WTC11 (cell line): ENCODE measurements around the gene ZDHHC14. TPM values are rescaled to one million over a fixed set of nuclear protein-coding genes. Genes with fewer than 3 reads are reported as not detected.

Experiments used
- ATAC-seq: fragments of 200-7000 bp; cut with Tn5 transposase; 2 replicates; pipeline ENCODE4 v1.10.0; 2021; ENCODE audit warnings: mild to moderate bottlenecking, moderate library complexity
- CTCF ChIA-PET: fragments of 300-600 bp; sonication (Branson Sonifier 250); formaldehyde crosslinking; loops from one replicate; lab custom pipeline; 2021; ENCODE audit warnings: antibody characterized with exemption; lab: Charles Lee
- POLR2A ChIA-PET: fragments of 350-600 bp; sonication (Branson Sonifier 250); formaldehyde crosslinking; loops from one replicate; lab custom pipeline; 2021; ENCODE audit warnings: antibody characterized with exemption; lab: Charles Lee
- DNase-seq: peaks from one replicate; pipeline ENCODE4 v3.0.0; 2021; ENCODE audit warnings: low spot score
- H3K27ac Mint-ChIP-seq: 2 replicates; pipeline ENCODE4 v1.8.0; 2021; ENCODE audit warnings: mixed read lengths
- H3K27me3 Mint-ChIP-seq: 2 replicates; pipeline ENCODE4 v1.8.0; 2021; ENCODE audit warnings: low read depth, mild to moderate bottlenecking, moderate library complexity, mixed read lengths
- H3K36me3 Mint-ChIP-seq: 2 replicates; pipeline ENCODE4 v1.8.0; 2021; ENCODE audit warnings: mixed read lengths
- H3K4me1 Mint-ChIP-seq: 2 replicates; pipeline ENCODE4 v1.8.0; 2022; ENCODE audit warnings: mixed read lengths
- H3K4me3 Mint-ChIP-seq: 2 replicates; pipeline ENCODE4 v1.8.0; 2021; ENCODE audit warnings: mild to moderate bottlenecking, moderate library complexity, mixed read lengths
- H3K9me3 Mint-ChIP-seq: 2 replicates; pipeline ENCODE4 v1.8.0; 2021; ENCODE audit warnings: mixed read lengths
- AR ChIP-seq: fragments of 250-450 bp; sonication (Bioruptor Pico); IDR thresholded peaks from 2 replicates; pipeline ENCODE4 v1.9.0; 2021; ENCODE audit warnings: mild to moderate bottlenecking
- ATF6 ChIP-seq: sonication (generic); formaldehyde crosslinking; IDR thresholded peaks from 2 replicates; pipeline ENCODE4 v1.8.1; 2023; ENCODE audit warnings: mild to moderate bottlenecking, missing genetic modification reagents
- CBFB ChIP-seq: sonication (generic); formaldehyde crosslinking; IDR thresholded peaks from 2 replicates; pipeline ENCODE4 v1.8.1; 2022; ENCODE audit warnings: mild to moderate bottlenecking, low read depth, missing genetic modification reagents
- CREB1 ChIP-seq: sonication (generic); formaldehyde crosslinking; IDR thresholded peaks from 2 replicates; pipeline ENCODE4 v1.8.0; 2023; ENCODE audit warnings: mild to moderate bottlenecking, missing genetic modification reagents
- CTCF ChIP-seq: fragments of 200-600 bp; IDR thresholded peaks from 2 replicates; pipeline ENCODE4 v1.8.0; 2022; ENCODE audit warnings: antibody characterized with exemption
- E2F4 ChIP-seq: sonication (generic); formaldehyde crosslinking; IDR thresholded peaks from 2 replicates; pipeline ENCODE4 v1.8.1; 2022; ENCODE audit warnings: low read depth, mild to moderate bottlenecking, moderate library complexity, missing genetic modification reagents, borderline replicate concordance
- ETV6 ChIP-seq: sonication (generic); formaldehyde crosslinking; IDR thresholded peaks from 2 replicates; pipeline ENCODE4 v1.8.1; 2022; ENCODE audit warnings: mild to moderate bottlenecking, missing genetic modification reagents
- FOXJ3 ChIP-seq: sonication (generic); formaldehyde crosslinking; IDR thresholded peaks from 2 replicates; pipeline ENCODE4 v1.9.0; 2021; ENCODE audit warnings: missing genetic modification reagents, mild to moderate bottlenecking, borderline replicate concordance
- FOXP1 ChIP-seq: sonication (generic); formaldehyde crosslinking; IDR thresholded peaks from 2 replicates; pipeline ENCODE4 v1.8.0; 2022; ENCODE audit warnings: missing genetic modification reagents, mild to moderate bottlenecking, moderate library complexity, borderline replicate concordance
- GRHL2 ChIP-seq: fragments of 250-450 bp; sonication (Bioruptor Pico); IDR thresholded peaks from 2 replicates; pipeline ENCODE4 v1.8.0; 2022; ENCODE audit warnings: mild to moderate bottlenecking, moderate library complexity; ENCODE audit not compliant: insufficient replicate concordance, severe bottlenecking
- MLX ChIP-seq: sonication (generic); formaldehyde crosslinking; IDR thresholded peaks from 2 replicates; pipeline ENCODE4 v1.8.1; 2023; ENCODE audit warnings: mild to moderate bottlenecking, missing genetic modification reagents, moderate library complexity
- MYBL2 ChIP-seq: sonication (generic); formaldehyde crosslinking; IDR thresholded peaks from 2 replicates; pipeline ENCODE4 v1.8.1; 2023; ENCODE audit warnings: mild to moderate bottlenecking, moderate library complexity, missing genetic modification reagents
- NFE2L1 ChIP-seq: sonication (generic); formaldehyde crosslinking; IDR thresholded peaks from 2 replicates; pipeline ENCODE4 v1.8.1; 2023; ENCODE audit warnings: missing genetic modification reagents
- OVOL2 ChIP-seq: fragments of 250-450 bp; sonication (Bioruptor Pico); IDR thresholded peaks from 2 replicates; pipeline ENCODE4 v1.9.0; 2021; ENCODE audit warnings: mild to moderate bottlenecking, borderline replicate concordance
- PRDM15 ChIP-seq: sonication (generic); formaldehyde crosslinking; IDR thresholded peaks from 2 replicates; pipeline ENCODE4 v1.8.0; 2022; ENCODE audit warnings: missing genetic modification reagents
- PREB ChIP-seq: sonication (generic); formaldehyde crosslinking; IDR thresholded peaks from 2 replicates; pipeline ENCODE4 v1.8.1; 2022; ENCODE audit warnings: mild to moderate bottlenecking, missing genetic modification reagents, moderate library complexity, borderline replicate concordance
- USF1 ChIP-seq: sonication (generic); formaldehyde crosslinking; IDR thresholded peaks from 2 replicates; pipeline ENCODE4 v1.8.0; 2022; ENCODE audit warnings: mild to moderate bottlenecking, missing genetic modification reagents
- ZNF317 ChIP-seq: sonication (generic); formaldehyde crosslinking; IDR thresholded peaks from 2 replicates; pipeline ENCODE4 v1.8.1; 2023; ENCODE audit warnings: low read depth, mild to moderate bottlenecking, moderate library complexity, missing genetic modification reagents, borderline replicate concordance
- ZNF671 ChIP-seq: fragments of 250-450 bp; sonication (Bioruptor Pico); IDR thresholded peaks from 2 replicates; pipeline ENCODE4 v1.8.0; 2021; ENCODE audit warnings: mild to moderate bottlenecking
- total RNA-seq: library from RNA; stranded (reverse); gene quantifications from 3 replicates; pipeline ENCODE4 v1.2.3, GENCODE V29; 2021

ZDHHC14 gene
- total RNA-seq, 1 experiment from 2014 or later = 6.6 TPM

GRCh38 chr6:157609556-157609955 lies 228.6 kb downstream of the ZDHHC14 start:
- ChIA-PET POLR2A (no interaction called here), CTCF (interaction anchor here (1.4 kb wide), 1 partner anchor 295 kb away, joined by 3 read pairs; no protein-coding TSS in a partner anchor)
- Mint-ChIP-seq H3K4me1 (peaks cover 54% of the 10 kb centered on the region), H3K4me3 (no peak overlapping the region), H3K36me3 (peaks cover 6% of the 10 kb centered on the region), H3K27me3 (peaks cover 8% of the 10 kb centered on the region), H3K27ac (no peak overlapping the region), H3K9me3 (no peaks in the 10 kb centered on the region)
- DNase-seq (no peak), ATAC-seq (no peak)
- TF ChIP-seq GRHL2 (no peak), NFE2L1 (CRISPR knock-in tag) (no peak), FOXP1 (no peak), AR (no peak), ETV6 (CRISPR knock-in tag) (no peak), OVOL2 (no peak), CBFB (CRISPR knock-in tag) (no peak), E2F4 (CRISPR knock-in tag) (no peak), CREB1 (no peak), ZNF317 (no peak), PRDM15 (CRISPR knock-in tag) (no peak), PREB (CRISPR knock-in tag) (no peak), MLX (CRISPR knock-in tag) (no peak), MYBL2 (no peak), USF1 (CRISPR knock-in tag) (no peak), CTCF (no peak), FOXJ3 (CRISPR knock-in tag) (no peak), ATF6 (no peak), ZNF671 (CRISPR knock-in tag) (no peak)
